Fibroblast of villous mesenchyme (primary cell): ENCODE data around the gene EXOC4. TPM values are rescaled to one million over a fixed set of nuclear protein-coding genes. Genes with fewer than 3 reads are reported as not detected.

ENCODE experiments used
- DNase-seq: peaks from one replicate; pipeline ENCODE4 v3.0.0-alpha.2; 2010; ENCODE audit warnings: low read depth
- H3K4me3 ChIP-seq: 2 replicates; pipeline ENCODE4 v1.5.1; 2011; ENCODE audit warnings: low read depth, mild to moderate bottlenecking, low read length
- total RNA-seq: library from RNA; depleted of rRNA; stranded (reverse); fragments of >200 nt; gene quantifications from 2 replicates; pipeline ENCODE4 v1.2.3, GENCODE V29; 2012
- TF ChIP-seq, protein P1 (sequence below): IDR thresholded peaks from 2 replicates; pipeline ENCODE4 v1.5.1; 2012; ENCODE audit warnings: low read depth, mild to moderate bottlenecking, low read length; ENCODE audit not compliant: insufficient read depth

The EXOC4 gene
- total RNA-seq, 1 donor = 106 TPM

DNA sequence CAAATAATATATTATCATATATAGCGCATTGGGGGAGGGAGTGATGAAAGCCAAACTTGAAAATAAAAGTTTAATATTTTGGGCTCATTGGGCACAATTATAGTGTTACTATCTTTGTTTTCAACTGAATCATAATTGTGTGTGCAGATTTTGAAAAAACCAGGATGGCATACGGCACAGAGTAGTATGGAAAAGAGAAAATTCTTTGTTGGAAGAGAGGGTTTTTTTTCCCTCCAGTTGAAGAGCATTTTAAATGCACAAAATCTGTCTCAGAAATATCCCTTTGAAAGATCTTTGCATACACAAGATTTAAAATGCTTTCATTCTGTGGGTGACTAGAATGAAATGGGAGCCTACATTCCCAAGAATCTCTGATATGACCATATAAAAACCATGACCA lies 269.6 kb downstream of the EXOC4 start:
- DNase-seq = no peak
- no peak overlapping the region for H3K4me3 ChIP-seq
- TF ChIP-seq, protein P1, sequence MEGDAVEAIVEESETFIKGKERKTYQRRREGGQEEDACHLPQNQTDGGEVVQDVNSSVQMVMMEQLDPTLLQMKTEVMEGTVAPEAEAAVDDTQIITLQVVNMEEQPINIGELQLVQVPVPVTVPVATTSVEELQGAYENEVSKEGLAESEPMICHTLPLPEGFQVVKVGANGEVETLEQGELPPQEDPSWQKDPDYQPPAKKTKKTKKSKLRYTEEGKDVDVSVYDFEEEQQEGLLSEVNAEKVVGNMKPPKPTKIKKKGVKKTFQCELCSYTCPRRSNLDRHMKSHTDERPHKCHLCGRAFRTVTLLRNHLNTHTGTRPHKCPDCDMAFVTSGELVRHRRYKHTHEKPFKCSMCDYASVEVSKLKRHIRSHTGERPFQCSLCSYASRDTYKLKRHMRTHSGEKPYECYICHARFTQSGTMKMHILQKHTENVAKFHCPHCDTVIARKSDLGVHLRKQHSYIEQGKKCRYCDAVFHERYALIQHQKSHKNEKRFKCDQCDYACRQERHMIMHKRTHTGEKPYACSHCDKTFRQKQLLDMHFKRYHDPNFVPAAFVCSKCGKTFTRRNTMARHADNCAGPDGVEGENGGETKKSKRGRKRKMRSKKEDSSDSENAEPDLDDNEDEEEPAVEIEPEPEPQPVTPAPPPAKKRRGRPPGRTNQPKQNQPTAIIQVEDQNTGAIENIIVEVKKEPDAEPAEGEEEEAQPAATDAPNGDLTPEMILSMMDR = no peak

DNA sequence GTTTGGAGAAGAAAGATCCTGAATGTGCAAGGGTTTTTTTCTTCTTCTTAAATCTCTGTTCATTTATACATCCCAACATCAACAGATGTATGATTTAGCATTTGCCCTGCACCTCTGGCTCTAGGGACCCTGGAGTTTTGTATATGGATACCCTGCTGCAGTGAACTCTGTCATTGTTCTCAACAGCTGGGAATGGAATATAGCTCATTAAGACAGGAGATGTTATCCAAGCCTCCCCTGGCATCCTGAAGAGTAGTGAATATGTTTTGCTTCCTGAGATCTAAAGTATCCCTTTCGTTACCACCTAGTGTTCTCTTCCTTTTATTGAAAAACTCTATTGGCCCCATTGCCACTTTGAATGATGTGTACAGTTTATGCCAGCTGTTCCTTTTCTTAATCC lies 275.9 kb downstream of the EXOC4 start:
- H3K4me3 ChIP-seq = no peak overlapping the region
- no peak for DNase-seq
- TF ChIP-seq, protein P1 = no peak

DNA sequence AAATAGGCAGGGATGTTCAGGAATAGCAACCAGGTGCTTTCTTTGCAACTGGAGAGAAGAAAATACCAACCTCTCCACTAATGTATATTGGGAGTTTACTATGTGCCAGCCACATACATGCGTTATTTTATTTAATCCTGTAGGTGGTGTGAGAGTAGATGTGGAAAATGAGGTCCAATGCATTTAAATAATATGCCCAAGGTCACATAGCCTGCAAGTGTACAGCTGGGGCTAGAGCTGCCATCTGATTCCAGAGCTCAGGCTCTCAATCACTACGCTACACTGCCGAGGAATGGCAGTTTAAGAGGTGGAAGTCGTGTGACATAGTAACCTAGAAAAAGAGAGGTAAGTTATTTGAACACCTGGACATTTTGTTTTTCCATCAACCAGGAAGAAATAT lies 277.0 kb downstream of the EXOC4 start:
- TF ChIP-seq, protein P1 = no peak
- no peak for DNase-seq
- H3K4me3 ChIP-seq = no peak overlapping the region

DNA sequence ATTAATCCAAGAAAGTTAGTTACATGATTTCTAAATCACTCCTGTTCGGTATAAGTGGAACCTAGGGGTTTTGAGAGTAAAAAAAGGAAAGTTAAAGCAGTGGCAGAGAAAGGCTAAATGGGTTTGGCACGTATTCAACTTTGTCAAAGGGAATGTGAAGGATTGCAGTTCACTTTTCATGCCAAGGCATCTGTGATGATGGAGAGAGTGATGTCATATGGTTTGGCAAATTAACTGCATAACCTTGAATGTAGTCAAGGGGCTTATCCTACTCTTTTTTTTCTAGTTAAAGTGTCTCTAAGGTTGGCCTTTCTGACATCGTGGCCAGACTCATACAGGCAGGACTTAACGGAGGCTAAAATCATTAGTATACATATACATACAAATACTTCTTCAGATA lies 277.8 kb downstream of the EXOC4 start:
- no peak overlapping the region for H3K4me3 ChIP-seq
- TF ChIP-seq, protein P1 = no peak
- DNase-seq = peak; percentile 38

DNA sequence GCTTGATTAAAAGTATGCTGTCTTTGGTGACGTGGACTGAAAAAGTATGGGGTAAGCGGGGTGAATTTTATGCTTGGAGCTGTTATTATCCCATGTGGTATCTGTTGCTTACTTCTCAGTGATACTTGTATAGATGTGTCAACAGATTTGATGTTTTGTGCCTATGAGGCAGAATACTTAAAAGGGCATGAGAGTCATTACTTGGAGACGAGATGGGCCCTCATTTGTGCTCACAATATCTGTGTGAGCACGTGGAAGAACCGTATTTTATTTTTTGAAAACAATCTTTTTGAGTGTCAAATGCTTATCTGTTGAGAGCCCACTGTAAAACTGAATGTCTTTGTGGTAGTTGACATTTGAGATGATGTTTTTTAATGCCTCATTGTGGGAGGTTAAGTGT lies 281.9 kb downstream of the EXOC4 start:
- TF ChIP-seq, protein P1 = no peak
- DNase-seq = no peak
- H3K4me3 ChIP-seq = no peak overlapping the region

DNA sequence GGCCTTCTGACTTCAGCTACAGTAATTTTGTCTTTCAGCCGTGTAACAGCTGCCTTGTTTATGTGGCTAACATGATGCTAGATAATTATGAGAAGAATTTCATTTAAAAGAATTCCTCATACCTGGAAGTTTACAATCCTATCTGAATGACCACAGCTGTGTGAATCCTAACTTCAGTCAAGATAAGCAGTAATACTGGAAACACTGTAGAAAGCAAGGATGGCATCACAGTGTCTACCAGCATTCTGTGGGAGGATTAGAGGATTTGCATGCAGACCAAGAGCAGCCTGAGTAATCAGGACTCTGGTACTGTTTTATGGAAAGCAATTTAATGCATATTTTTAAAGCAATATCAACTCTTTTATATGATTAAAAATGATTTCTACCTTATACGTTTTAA lies 282.4 kb downstream of the EXOC4 start:
- H3K4me3 ChIP-seq = no peak overlapping the region
- TF ChIP-seq, protein P1 = no peak
- DNase-seq = peak; percentile 64

DNA sequence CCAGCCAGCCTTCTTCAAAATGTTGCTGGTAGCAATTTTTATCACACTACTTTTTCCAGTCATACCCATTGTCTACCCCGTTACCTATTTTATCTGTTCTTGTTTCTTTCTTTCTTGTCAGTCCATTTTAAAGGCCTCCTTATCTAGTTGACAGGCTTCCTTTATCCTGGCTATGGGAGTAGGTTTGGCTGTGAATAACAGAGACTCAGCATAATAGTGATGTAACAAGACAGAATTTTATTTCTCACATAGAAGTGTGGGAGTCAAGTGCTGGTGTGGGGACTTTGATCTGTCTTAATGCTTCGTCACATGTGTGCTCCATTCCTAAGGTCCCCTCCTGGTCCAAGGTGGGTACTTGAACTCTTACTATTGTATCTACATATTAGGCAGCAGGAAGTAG lies 283.6 kb downstream of the EXOC4 start:
- DNase-seq = no peak
- H3K4me3 ChIP-seq = no peak overlapping the region
- TF ChIP-seq, protein P1 = no peak
